ENCODE results near the gene MAPK4.

GRCh38 chr18:50623694-50624352, 63.9 kb downstream of the MAPK4 start:
- TF ChIP-seq CTCF (conservative IDR thresholded peaks at IDR 0.05) (no peak), ZFX (IDR thresholded peaks at IDR 0.05) (no peak)

All from C4-2B (cell line).